Right kidney (tissue), 1 donor: ENCODE measurements around the gene HHATL.
"Not testable (repeated sequence)": the region's sequence is repeated elsewhere in the genome, so short reads cannot be mapped to it uniquely, and the experiment has no call there.

Experiments
- DNase-seq: peaks from one replicate; pipeline ENCODE4 v3.0.0-alpha.2; 2016

The HHATL gene

GRCh38 chr3:42733501-42734262 lies 31.1 kb upstream of the HHATL start:
- no peak for DNase-seq

GRCh38 chr3:42732829-42733459 lies 30.3 kb upstream of the HHATL start:
- no peak for DNase-seq

GRCh38 chr3:42732196-42732828 lies 29.7 kb upstream of the HHATL start:
- DNase-seq: no peak

- DNase-seq: no peak
Observed at GRCh38 chr3:42731476-42732195, 29.0 kb upstream of the HHATL start.

- no peak for DNase-seq
Observed at GRCh38 chr3:42730706-42731420, 28.3 kb upstream of the HHATL start.

- no peak for DNase-seq
Observed at GRCh38 chr3:42730294-42730693, 27.7 kb upstream of the HHATL start.

- no peak for DNase-seq
Observed at GRCh38 chr3:42729404-42730145, 27.0 kb upstream of the HHATL start.

- DNase-seq: no peak
Observed at GRCh38 chr3:42728668-42729364, 26.2 kb upstream of the HHATL start.

- DNase-seq: no peak
Observed at GRCh38 chr3:42728056-42728455, 25.5 kb upstream of the HHATL start.

- no peak for DNase-seq
Observed at GRCh38 chr3:42725454-42725853, 22.9 kb upstream of the HHATL start.

- no peak for DNase-seq
Observed at GRCh38 chr3:42723219-42723618, 20.6 kb upstream of the HHATL start.

- not testable (repeated sequence) for DNase-seq
Observed at GRCh38 chr3:42722442-42722841, 19.8 kb upstream of the HHATL start.

- no peak for DNase-seq
Observed at GRCh38 chr3:42721690-42722089, 19.1 kb upstream of the HHATL start.

- DNase-seq: no peak
Observed at GRCh38 chr3:42720126-42720525, 17.5 kb upstream of the HHATL start.

GRCh38 chr3:42719002-42719401 lies 16.4 kb upstream of the HHATL start:
- no peak for DNase-seq

- DNase-seq: no peak
Observed at GRCh38 chr3:42718338-42718737, 15.7 kb upstream of the HHATL start.

GRCh38 chr3:42717306-42717705 lies 14.7 kb upstream of the HHATL start:
- DNase-seq: no peak

GRCh38 chr3:42714171-42714852 lies 11.7 kb upstream of the HHATL start:
- DNase-seq: no peak

GRCh38 chr3:42713747-42714146 lies 11.1 kb upstream of the HHATL start:
- no peak for DNase-seq

- DNase-seq: no peak
Observed at GRCh38 chr3:42712688-42713372, 10.2 kb upstream of the HHATL start.
